ENCODE results near the gene DCX.
"Not testable (repeated sequence)": the region's sequence is repeated elsewhere in the genome, so short reads cannot be mapped to it uniquely, and the experiment has no call there.

Gene DCX

GRCh38 chrX:111365770-111366325 is 46.1 kb downstream of the DCX start:
- no peak for DNase-seq

GRCh38 chrX:111363741-111364140 is 48.3 kb downstream of the DCX start:
- DNase-seq = no peak

GRCh38 chrX:111361751-111362150 is 50.2 kb downstream of the DCX start:
- DNase-seq = no peak

GRCh38 chrX:111360839-111361238 is 51.2 kb downstream of the DCX start:
- no peak for DNase-seq

- DNase-seq = no peak
Observed at GRCh38 chrX:111355523-111356115, 56.4 kb downstream of the DCX start.

- no peak for DNase-seq
Observed at GRCh38 chrX:111354496-111354895, 57.5 kb downstream of the DCX start.

- no peak for DNase-seq
Observed at GRCh38 chrX:111353793-111354192, 58.2 kb downstream of the DCX start.

- no peak for DNase-seq
Observed at GRCh38 chrX:111352424-111352823, 59.6 kb downstream of the DCX start.

- no peak for DNase-seq
Observed at GRCh38 chrX:111349934-111350333, 62.1 kb downstream of the DCX start.

GRCh38 chrX:111349101-111349500 is 62.9 kb downstream of the DCX start:
- DNase-seq = no peak

GRCh38 chrX:111348429-111348828 is 63.6 kb downstream of the DCX start:
- no peak for DNase-seq

- not testable (repeated sequence) for DNase-seq
Observed at GRCh38 chrX:111346150-111346549, 65.8 kb downstream of the DCX start.

GRCh38 chrX:111340054-111340453 is 71.9 kb downstream of the DCX start:
- DNase-seq = no peak

GRCh38 chrX:111339212-111339611 is 72.8 kb downstream of the DCX start:
- no peak for DNase-seq

- no peak for DNase-seq
Observed at GRCh38 chrX:111338095-111338698, 73.8 kb downstream of the DCX start.

- DNase-seq = no peak
Observed at GRCh38 chrX:111337067-111337637, 74.8 kb downstream of the DCX start.

- no peak for DNase-seq
Observed at GRCh38 chrX:111336141-111336540, 75.9 kb downstream of the DCX start.

GRCh38 chrX:111329370-111329769 is 82.6 kb downstream of the DCX start:
- no peak for DNase-seq

- no peak for DNase-seq
Observed at GRCh38 chrX:111328858-111329257, 83.1 kb downstream of the DCX start.

- no peak for DNase-seq
Observed at GRCh38 chrX:111322231-111322855, 89.6 kb downstream of the DCX start.

- no peak for DNase-seq
Observed at GRCh38 chrX:111319451-111319850, 92.5 kb downstream of the DCX start.

GRCh38 chrX:111318901-111319300 is 93.1 kb downstream of the DCX start:
- no peak for DNase-seq

- DNase-seq = no peak
Observed at GRCh38 chrX:111309083-111309482, 102.9 kb downstream of the DCX start.

- DNase-seq = no peak
Observed at GRCh38 chrX:111308039-111308438, 104.0 kb downstream of the DCX start.

All from NCI-H2029 (cell line).